Body of pancreas (tissue), 4 donors: ENCODE data around the gene PRM1. TPM values are rescaled to one million over a fixed set of nuclear protein-coding genes. Genes with fewer than 3 reads are reported as not detected.

ENCODE experiments used
- ATAC-seq: fragments of 150-250 bp; one replicate; pipeline ENCODE4 v1.9.1; 2016
- DNase-seq, 4 donors: peaks; one replicate each; pipeline ENCODE4 v3.0.0-alpha.2; 2019
- H3K27ac ChIP-seq, 4 donors: fragments of 200-600 bp; sonication (generic); 1 replicate in 3 of 4; 2 replicates in 1 of 4; pipeline versions ENCODE4 v1.5.1 to v1.6.1; 2016 to 2019; ENCODE audit warnings: mild to moderate bottlenecking in 1 of 4, mixed read lengths in 1 of 4, moderate library complexity in 1 of 4
- H3K27me3 ChIP-seq, 2 donors: fragments of 200-600 bp; sonication (generic); one replicate each; pipeline ENCODE4 v1.6.0; 2016; ENCODE audit warnings: mild to moderate bottlenecking in 1 of 2
- H3K36me3 ChIP-seq, 2 donors: fragments of 200-600 bp; sonication (generic); replicated peaks in 1 of 2; 2 replicates each; pipeline ENCODE4 v1.5.1; 2016; ENCODE audit warnings: low read depth in 2 of 2; ENCODE audit not compliant: insufficient read depth in 1 of 2
- H3K4me1 ChIP-seq: fragments of 200-600 bp; sonication (generic); one replicate; pipeline ENCODE4 v1.6.0; 2016
- H3K4me3 ChIP-seq, 2 donors: fragments of 200-600 bp; sonication (generic); 1 replicate in 1 of 2; 2 replicates in 1 of 2; pipeline ENCODE4 v1.5.1; 2016 to 2019
- H3K9me3 ChIP-seq, 3 donors: fragments of 200-600 bp; sonication (generic); 1 replicate in 2 of 3; 2 replicates in 1 of 3; pipeline ENCODE4 v1.5.1; 2016
- CTCF ChIP-seq, 7 experiments: fragments of 450-650 bp in 4 of 7; fragments of 200-600 bp in 3 of 7; sonication (generic) in 3 of 7; IDR thresholded peaks; one replicate each; pipeline ENCODE4 v1.5.1; 2016 to 2019; ENCODE audit warnings: antibody characterized with exemption in 7 of 7
- POLR2A ChIP-seq, 3 donors: fragments of 450-650 bp; IDR thresholded peaks; one replicate each; pipeline ENCODE4 v1.6.1; 2016; ENCODE audit warnings: antibody characterized with exemption in 3 of 3, mild to moderate bottlenecking in 2 of 3
- WGBS, 2 donors: methylation state at CpG; one replicate each; pipeline ENCODE4 v1.1.5; 2017; 5-methylcytosine and 5-hydroxymethylcytosine counted together
- intact Hi-C: fragments of 100-400 bp; cut with DNase I; formaldehyde crosslinking; loops from one replicate; pipeline ENCODE4 v1.15.1; 2023
- total RNA-seq, 2 donors: library from RNA; depleted of rRNA; stranded (reverse); fragments of >200 nt; gene quantifications; one replicate each; pipeline ENCODE4 v1.1.0, GENCODE V29; 2016

The PRM1 gene
- total RNA-seq, 2 donors from 2014 or later: not detected

DNA sequence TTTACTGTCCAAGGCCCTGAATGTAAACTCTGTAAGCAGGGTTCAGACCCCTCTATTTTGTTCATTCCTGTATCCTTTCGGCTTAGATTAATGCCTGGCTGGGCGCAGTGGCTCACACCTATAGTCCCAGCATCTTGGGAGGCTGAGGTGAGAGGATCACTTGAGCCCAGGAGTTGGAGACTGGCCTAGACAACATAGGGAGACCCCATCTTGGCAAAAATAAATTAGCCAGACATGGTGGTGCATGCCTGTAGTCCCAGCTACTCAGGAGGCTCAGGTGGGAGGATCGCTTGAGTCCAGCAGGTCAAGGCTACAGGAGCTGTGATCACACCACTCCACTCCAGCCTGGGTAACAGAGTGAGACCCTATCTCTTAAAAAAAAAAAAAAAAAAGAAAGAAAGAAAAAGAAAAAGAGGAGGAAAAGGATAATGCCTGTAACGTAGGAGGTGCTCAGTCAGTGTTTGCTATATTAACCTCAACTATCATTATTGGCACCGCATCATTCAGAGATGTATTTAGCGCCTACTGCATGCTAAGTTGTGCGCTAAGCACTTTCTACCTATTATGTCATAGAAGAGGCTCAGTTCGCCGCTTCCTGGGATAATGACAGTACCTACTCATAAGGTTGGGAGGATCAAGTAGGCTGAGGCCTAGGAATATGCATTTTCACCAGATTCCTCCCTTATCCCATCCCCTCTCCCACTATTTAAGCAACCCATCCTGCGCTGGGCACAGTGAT, 30.2 kb downstream of the PRM1 start:
- intact Hi-C loops: no loop called here
- TF ChIP-seq POLR2A (IDR thresholded peaks at IDR 0.05) (no peak), CTCF (IDR thresholded peaks at IDR 0.05) (no peak)
- Histone ChIP-seq H3K4me1 (peaks cover 10% of the 10 kb centered on the region), H3K9me3 (no peaks in the 10 kb centered on the region), H3K36me3 (no peaks in the 10 kb centered on the region), H3K27me3 (no peaks in the 10 kb centered on the region), H3K27ac (no peak overlapping the region), H3K4me3 (no peak overlapping the region)
- DNase-seq (no peak), ATAC-seq (no peak)
- WGBS, 2 donors: 88 to 94% methylated on average over 10 of the region's 10 CpGs

DNA sequence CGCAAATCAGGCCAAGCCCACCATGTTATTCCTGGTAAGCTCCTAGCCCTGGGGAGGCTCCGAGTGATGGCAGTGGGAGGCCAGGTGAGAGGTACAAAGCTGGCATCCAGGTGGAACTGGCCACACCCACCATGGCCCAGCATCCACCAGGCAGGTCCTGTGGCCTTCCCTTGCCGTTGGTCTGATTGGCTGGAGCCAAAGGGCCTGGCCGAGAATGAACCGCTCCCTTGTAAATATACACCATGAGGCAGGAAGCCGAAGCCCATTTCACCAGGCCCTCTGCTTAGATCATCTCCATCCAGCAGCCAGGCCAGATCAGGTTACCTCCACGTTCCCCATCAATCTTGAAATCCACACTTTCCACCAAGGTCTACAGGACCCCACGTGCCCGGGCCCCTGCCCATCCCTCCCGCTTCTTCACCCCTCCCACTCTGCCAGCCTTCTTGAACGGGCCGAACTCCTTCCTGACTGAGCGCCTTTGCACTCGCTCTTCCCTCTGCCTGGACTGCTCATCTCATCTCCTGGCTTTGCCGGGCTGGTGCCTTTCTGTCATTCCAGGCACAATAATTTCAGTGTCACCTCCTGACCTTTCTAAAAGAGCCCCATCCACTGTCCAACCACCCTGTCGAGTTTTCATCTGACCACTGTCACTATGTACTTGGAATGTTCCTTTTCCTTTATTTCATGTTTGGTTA, 30.9 kb downstream of the PRM1 start:
- WGBS, 2 donors: 68 to 74% methylated on average over 14 to 16 of the region's 16 CpGs
- Histone ChIP-seq H3K27me3 (no peaks in the 10 kb centered on the region), H3K4me3 (no peak overlapping the region), H3K36me3 (no peaks in the 10 kb centered on the region), H3K27ac (no peak overlapping the region), H3K4me1 (peaks cover 9% of the 10 kb centered on the region), H3K9me3 (no peaks in the 10 kb centered on the region)
- TF ChIP-seq CTCF (IDR thresholded peaks at IDR 0.05) (no peak), POLR2A (IDR thresholded peaks at IDR 0.05) (no peak)
- ATAC-seq (no peak), DNase-seq (no peak)
- intact Hi-C loops: no loop called here

GRCh38 chr16:11249233-11250061, 31.7 kb downstream of the PRM1 start:
- H3K27ac ChIP-seq: no peak overlapping the region
- H3K4me1 ChIP-seq: peaks cover under 1% of the 10 kb centered on the region
- no peak for TF ChIP-seq CTCF (IDR thresholded peaks at IDR 0.05)
- no peak for TF ChIP-seq POLR2A (IDR thresholded peaks at IDR 0.05)
- no peaks in the 10 kb centered on the region for H3K9me3 ChIP-seq
- WGBS, 2 donors: 88 to 90% methylated on average over 23 to 59 of the region's 63 CpGs
- no peak for DNase-seq
- no peaks in the 10 kb centered on the region for H3K27me3 ChIP-seq
- no peaks in the 10 kb centered on the region for H3K36me3 ChIP-seq
- no peak for ATAC-seq
- H3K4me3 ChIP-seq: no peak overlapping the region
- intact Hi-C loops: no loop called here

GRCh38 chr16:11248133-11248532, 33.0 kb downstream of the PRM1 start:
- no peak for ATAC-seq
- no peak for DNase-seq
- Histone ChIP-seq H3K27ac (no peak overlapping the region), H3K9me3 (no peaks in the 10 kb centered on the region), H3K4me3 (no peak overlapping the region), H3K27me3 (no peaks in the 10 kb centered on the region), H3K4me1 (no peaks in the 10 kb centered on the region), H3K36me3 (no peaks in the 10 kb centered on the region)
- intact Hi-C loops: no loop called here
- TF ChIP-seq CTCF (IDR thresholded peaks at IDR 0.05) (no peak), POLR2A (IDR thresholded peaks at IDR 0.05) (no peak)
- 78 to 80% methylated on average over 8 of the region's 8 CpGs for WGBS, 2 donors
